HEK293 (cell line): Measurements from ENCODE around the gene USF1.

ENCODE experiments used
- GLI2 ChIP-seq: fragments of 450-650 bp; formaldehyde crosslinking; IDR thresholded peaks from 2 replicates; pipeline ENCODE4; 2017; ENCODE audit warnings: missing biosample characterization, missing genetic modification characterization, low read depth, borderline replicate concordance
- MEIS1 ChIP-seq: sonication (generic); formaldehyde crosslinking; IDR thresholded peaks from 2 replicates; pipeline ENCODE4 v1.8.1; 2022; ENCODE audit warnings: missing genetic modification reagents, mild to moderate bottlenecking, borderline replicate concordance
- SALL2 ChIP-seq: fragments of 450-650 bp; formaldehyde crosslinking; IDR thresholded peaks from 2 replicates; pipeline ENCODE4 v1.5.0; 2017; ENCODE audit warnings: missing biosample characterization, mild to moderate bottlenecking, missing genetic modification characterization, borderline replicate concordance
- SP2 ChIP-seq: fragments of 450-650 bp; formaldehyde crosslinking; IDR thresholded peaks from 2 replicates; pipeline ENCODE4 v1.5.1; 2016; ENCODE audit warnings: missing biosample characterization, missing genetic modification characterization
- TCF7L2 ChIP-seq: IDR thresholded peaks from 2 replicates; pipeline ENCODE4 v1.6.1; 2011; ENCODE audit warnings: low read depth, mild to moderate bottlenecking, inconsistent platforms, low read length, moderate library complexity, borderline replicate concordance
- ZBTB17 ChIP-seq: fragments of 450-650 bp; formaldehyde crosslinking; IDR thresholded peaks from 2 replicates; pipeline ENCODE4 v1.5.1; 2016; ENCODE audit warnings: missing biosample characterization, missing genetic modification characterization
- ZBTB21 ChIP-seq: fragments of 450-650 bp; formaldehyde crosslinking; IDR thresholded peaks from 2 replicates; pipeline ENCODE4 v1.5.1; 2017; ENCODE audit warnings: missing biosample characterization, missing genetic modification characterization
- ZBTB8A ChIP-seq: fragments of 450-650 bp; formaldehyde crosslinking; IDR thresholded peaks from 2 replicates; pipeline ENCODE4 v1.5.1; 2016; ENCODE audit warnings: missing biosample characterization, missing genetic modification characterization
- ZNF776 ChIP-seq: fragments of 450-650 bp; formaldehyde crosslinking; IDR thresholded peaks from 2 replicates; pipeline ENCODE4 v1.5.0; 2017; ENCODE audit warnings: missing biosample characterization, missing genetic modification characterization, borderline replicate concordance
- ZXDB ChIP-seq: fragments of 450-650 bp; formaldehyde crosslinking; IDR thresholded peaks from 2 replicates; pipeline ENCODE4 v1.5.1; 2016; ENCODE audit warnings: missing biosample characterization, missing genetic modification characterization
- TF ChIP-seq, protein P1 (sequence below): fragments of 450-650 bp; formaldehyde crosslinking; IDR thresholded peaks from 2 replicates; pipeline ENCODE4 v1.5.1; 2016; ENCODE audit warnings: missing biosample characterization, missing genetic modification characterization
- TF ChIP-seq, protein P2 (sequence below): fragments of 450-650 bp; formaldehyde crosslinking; IDR thresholded peaks from 2 replicates; pipeline ENCODE4 v1.5.1; 2016; ENCODE audit warnings: missing biosample characterization, missing genetic modification characterization

DNA sequence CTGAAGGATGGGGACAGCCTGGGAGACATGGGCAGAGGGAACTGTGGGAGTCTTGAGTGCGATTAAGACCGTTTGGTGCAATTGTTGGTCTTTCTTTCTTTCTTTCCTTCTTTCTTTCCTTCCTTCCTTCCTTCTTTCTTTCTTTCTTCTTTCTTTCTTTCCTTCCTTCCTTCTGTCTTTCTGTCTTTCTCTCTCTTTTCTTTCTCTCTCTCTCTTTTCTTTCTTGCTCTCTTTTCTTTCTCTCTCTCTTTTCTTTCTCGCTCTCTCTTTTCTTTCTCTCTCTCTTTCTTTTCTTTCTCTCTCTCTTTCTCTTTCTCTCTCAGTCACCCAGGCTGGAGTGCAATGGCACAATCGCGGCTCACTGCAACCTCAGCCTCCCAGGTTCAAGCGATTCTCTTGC, 49.5 kb upstream of the USF1 start:
- TF ChIP-seq ZBTB17 (tag by site-specific recombination), result no peak
- TF ChIP-seq ZBTB8A (tag by site-specific recombination), result no peak
- TF ChIP-seq MEIS1 (CRISPR knock-in tag), result no peak
- TF ChIP-seq SALL2 (tag by site-specific recombination), result no peak
- no peak for TF ChIP-seq SP2 (tag by site-specific recombination)
- no peak for TF ChIP-seq ZBTB21 (tag by site-specific recombination)
- TF ChIP-seq, protein P1, sequence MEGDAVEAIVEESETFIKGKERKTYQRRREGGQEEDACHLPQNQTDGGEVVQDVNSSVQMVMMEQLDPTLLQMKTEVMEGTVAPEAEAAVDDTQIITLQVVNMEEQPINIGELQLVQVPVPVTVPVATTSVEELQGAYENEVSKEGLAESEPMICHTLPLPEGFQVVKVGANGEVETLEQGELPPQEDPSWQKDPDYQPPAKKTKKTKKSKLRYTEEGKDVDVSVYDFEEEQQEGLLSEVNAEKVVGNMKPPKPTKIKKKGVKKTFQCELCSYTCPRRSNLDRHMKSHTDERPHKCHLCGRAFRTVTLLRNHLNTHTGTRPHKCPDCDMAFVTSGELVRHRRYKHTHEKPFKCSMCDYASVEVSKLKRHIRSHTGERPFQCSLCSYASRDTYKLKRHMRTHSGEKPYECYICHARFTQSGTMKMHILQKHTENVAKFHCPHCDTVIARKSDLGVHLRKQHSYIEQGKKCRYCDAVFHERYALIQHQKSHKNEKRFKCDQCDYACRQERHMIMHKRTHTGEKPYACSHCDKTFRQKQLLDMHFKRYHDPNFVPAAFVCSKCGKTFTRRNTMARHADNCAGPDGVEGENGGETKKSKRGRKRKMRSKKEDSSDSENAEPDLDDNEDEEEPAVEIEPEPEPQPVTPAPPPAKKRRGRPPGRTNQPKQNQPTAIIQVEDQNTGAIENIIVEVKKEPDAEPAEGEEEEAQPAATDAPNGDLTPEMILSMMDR (tag by site-specific recombination), result no peak
- no peak for TF ChIP-seq ZNF776 (tag by site-specific recombination)
- TF ChIP-seq GLI2, result no peak
- no peak for TF ChIP-seq ZXDB (tag by site-specific recombination)
- TF ChIP-seq, protein P2, sequence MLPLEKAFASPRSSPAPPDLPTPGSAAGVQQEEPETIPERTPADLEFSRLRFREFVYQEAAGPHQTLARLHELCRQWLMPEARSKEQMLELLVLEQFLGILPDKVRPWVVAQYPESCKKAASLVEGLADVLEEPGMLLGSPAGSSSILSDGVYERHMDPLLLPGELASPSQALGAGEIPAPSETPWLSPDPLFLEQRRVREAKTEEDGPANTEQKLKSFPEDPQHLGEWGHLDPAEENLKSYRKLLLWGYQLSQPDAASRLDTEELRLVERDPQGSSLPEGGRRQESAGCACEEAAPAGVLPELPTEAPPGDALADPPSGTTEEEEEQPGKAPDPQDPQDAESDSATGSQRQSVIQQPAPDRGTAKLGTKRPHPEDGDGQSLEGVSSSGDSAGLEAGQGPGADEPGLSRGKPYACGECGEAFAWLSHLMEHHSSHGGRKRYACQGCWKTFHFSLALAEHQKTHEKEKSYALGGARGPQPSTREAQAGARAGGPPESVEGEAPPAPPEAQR (tag by site-specific recombination), result no peak
- no peak for TF ChIP-seq TCF7L2
